Renal cortical epithelial cell (primary cell): ENCODE data around the gene VWCE. TPM values are rescaled to one million over a fixed set of nuclear protein-coding genes. Genes with fewer than 3 reads are reported as not detected.

Experiments
- DNase-seq: peaks from one replicate; pipeline ENCODE4 v3.0.0-alpha.2; 2011; ENCODE audit warnings: low read depth
- total RNA-seq: library from RNA; depleted of rRNA; stranded (reverse); fragments of >200 nt; gene quantifications from 2 replicates; pipeline ENCODE4 v1.2.3, GENCODE V29; 2014

The VWCE gene, protein sequence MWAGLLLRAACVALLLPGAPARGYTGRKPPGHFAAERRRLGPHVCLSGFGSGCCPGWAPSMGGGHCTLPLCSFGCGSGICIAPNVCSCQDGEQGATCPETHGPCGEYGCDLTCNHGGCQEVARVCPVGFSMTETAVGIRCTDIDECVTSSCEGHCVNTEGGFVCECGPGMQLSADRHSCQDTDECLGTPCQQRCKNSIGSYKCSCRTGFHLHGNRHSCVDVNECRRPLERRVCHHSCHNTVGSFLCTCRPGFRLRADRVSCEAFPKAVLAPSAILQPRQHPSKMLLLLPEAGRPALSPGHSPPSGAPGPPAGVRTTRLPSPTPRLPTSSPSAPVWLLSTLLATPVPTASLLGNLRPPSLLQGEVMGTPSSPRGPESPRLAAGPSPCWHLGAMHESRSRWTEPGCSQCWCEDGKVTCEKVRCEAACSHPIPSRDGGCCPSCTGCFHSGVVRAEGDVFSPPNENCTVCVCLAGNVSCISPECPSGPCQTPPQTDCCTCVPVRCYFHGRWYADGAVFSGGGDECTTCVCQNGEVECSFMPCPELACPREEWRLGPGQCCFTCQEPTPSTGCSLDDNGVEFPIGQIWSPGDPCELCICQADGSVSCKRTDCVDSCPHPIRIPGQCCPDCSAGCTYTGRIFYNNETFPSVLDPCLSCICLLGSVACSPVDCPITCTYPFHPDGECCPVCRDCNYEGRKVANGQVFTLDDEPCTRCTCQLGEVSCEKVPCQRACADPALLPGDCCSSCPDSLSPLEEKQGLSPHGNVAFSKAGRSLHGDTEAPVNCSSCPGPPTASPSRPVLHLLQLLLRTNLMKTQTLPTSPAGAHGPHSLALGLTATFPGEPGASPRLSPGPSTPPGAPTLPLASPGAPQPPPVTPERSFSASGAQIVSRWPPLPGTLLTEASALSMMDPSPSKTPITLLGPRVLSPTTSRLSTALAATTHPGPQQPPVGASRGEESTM
- 1.9 and 4.5 TPM in 2 replicates for total RNA-seq

DNA sequence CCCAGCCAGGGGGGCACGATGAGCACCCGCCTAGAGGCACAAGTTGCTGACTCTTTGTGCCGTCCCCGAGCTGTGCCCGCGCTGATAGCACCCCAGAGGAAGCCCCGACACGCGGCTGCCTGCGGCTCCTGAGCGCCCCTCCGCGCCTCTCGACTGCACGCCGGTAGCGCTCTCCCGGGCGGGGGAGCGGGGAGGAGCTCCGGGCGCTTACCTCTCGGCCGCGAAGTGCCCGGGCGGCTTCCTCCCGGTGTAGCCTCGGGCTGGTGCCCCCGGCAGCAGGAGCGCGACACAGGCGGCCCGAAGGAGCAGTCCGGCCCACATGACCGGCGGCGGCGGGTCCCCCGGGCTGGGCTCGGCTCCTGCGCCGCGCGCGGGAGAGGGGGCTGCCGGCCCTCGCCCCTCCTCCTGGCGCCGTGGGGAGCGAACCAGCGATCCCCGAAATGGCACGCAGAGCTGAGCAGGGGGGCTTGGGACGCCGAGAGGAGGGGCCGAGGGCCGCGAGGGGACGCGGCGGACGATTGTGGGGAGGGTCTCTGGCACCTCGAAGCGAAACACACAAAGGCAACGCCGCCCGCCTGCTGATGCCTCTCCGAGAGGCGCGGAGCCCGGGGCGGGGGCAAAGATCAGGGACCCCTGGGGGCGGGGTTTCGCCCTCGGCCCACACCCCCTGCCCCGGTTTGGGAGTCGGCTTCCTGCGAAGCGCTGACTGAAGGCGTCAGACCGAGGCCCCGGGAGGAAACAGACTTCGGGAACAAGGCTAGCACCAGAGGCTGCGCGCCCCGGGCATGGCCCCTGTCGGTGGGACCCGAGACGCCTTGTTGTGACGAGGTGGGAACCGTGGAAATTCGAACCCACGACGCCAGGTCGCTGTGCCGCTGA, at the start of gene VWCE:
TSS of gene VWCE (minus strand) at position 600 of the 879 bp plus-strand sequence. CDS start at position 321, 279 bp downstream.
- no peak for DNase-seq

DNA sequence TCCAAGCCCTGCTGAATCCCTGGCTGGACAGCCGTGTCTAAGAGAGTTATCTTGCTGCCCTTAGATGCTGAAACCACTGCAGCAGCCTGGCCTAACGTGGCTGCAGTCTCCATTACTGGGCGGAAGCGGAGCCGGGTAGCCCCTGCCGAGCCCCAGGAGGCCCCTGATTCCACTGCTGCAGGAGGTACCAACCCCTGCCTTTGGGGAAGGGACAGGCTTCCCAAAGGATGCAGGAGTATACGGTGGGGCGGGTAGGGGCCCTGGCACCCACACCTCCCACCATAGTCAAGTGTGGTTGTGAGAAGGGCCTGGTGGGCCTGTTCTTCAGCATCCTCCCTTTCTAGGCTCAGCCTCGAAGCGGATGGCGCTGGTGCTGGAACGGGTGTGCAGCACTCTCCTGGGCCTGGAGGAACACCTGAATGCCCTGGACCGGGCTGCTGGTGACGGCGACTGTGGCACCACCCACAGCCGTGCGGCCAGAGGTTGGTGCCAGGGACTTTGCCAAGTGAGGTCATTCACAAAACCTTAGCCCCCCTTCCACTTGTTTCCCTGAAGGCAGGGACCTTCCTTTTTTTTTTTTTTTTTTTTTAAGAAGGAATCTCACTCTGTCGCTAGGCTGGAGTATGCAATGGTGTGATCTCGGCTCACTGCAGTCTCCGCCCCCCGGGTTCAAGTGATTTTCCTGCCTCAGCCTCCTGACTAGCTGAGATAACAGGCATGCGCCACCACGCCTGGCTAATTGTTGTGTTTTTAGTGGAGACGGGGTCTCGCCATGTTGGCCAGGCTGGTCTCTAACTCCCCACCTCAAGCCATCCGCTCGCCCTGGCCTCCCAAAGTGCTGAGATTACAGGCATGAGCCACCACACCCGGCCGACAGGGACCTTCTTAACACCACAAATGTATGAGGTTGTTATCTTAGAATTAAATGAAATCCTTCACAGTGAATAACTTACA, 49.0 kb upstream of the VWCE start:
- DNase-seq = no peak

DNA sequence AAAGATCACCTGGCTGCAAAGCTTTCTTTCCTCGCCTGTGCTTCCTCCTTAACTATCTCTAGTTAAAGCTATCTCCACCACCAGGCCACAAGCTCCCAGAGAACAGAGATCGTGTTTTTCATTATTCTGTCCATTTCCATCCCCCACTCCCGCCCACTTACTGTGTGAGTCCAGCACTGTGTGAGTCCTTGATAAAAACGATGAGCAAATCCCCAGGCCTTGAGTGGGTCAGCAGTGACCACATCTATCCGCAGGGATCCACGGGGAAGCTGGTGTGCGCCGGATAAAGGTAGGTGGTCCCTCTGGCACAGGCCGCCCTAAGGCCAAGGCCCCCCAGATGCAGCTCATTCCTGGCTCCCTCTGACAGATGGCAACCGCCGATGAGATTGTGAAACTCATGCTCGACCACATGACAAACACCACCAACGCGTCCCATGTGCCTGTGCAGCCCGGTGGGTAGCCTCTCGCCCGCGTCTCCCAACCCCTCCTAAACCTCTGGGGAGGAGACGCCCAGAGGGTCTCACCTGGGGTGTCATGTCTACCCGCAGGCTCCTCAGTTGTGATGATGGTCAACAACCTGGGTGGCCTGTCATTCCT, 47.2 kb upstream of the VWCE start:
- no peak for DNase-seq

DNA sequence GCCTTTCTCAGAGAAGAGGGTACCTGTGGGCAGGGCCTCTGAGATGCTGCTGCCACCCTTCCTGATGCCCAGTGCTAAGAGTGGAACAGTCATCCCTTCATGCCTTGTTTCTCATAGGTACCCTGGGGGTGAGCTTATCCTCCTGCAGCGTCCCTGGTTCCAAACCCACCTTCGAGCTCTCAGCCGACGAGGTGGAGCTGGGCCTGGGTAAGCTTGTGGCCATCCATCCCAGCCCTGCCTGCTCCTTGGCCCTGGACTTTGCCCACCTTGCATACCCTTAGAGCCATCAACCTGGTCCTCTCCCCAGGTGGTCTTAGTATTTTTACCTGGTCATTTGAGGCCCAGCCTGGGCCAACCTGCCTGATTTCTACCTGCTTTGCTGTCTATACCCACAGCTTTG, 46.6 kb upstream of the VWCE start:
- no peak for DNase-seq

DNA sequence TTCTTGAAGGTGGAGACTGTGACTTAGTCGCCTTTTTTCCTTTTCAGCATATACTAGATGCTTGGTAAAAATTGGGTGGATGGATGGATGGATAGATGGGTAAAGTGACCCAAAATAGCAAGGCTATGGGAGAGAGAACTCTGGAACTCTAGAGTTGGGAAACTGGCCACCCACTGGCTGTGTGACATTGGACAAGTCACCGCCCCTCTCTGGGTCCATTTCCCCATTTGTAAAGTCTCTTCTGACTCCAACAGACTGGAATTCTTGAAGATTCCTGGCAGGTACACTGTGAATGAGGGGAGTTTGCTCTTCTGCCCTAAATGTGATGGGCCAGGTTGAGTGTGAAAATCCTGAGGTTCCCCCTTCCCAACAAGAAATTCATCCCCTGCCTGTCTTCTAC, 45.9 kb upstream of the VWCE start:
- DNase-seq = no peak

DNA sequence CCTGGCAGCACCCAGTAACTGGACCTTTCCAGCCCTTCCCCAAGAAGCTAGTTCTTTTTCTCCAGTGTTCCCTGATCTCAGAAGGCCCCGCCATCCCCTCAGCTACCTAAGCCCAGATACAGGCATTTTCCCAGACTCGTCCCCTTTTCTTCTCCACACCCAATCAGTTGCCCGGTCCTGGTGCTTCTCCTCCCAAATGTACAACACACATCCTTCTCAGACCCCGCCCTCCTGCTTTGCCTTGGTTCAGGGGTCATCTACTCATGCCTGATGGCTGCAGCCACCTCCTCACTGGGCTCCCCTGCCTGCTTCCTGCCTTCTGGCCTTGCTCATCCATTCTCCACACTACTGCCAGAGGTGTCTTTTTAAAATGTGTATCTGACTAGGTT, 44.4 kb upstream of the VWCE start:
- DNase-seq = no peak

DNA sequence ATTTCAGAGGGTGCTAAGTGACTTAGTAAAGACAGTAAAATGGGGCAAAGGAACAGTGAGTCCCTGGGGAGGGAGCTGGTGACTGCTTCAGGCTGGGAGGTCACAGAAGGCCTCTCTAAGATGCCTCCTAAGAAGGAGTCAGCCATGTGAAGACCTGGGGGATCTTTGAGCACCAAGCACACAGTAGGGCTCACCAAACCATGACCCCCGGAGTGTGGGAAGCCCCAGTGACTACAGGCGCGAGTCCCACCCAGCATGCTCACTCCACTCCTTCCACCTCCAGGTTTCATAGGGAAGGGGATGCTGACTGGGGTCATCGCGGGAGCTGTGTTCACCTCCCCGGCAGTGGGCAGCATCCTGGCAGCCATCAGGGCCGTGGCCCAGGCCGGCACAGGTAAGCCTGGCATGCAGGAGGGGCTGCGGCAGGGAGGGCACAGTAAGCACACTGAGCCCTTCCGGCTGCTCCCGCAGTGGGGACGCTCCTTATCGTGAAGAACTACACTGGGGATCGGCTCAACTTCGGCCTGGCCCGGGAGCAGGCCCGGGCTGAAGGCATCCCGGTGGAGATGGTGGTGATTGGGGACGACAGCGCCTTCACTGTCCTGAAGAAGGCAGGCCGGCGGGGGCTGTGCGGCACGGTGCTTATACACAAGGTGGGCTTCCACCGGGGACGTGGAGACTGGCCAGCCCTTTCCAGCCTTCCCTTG, 43.8 kb upstream of the VWCE start:
- no peak for DNase-seq

DNA sequence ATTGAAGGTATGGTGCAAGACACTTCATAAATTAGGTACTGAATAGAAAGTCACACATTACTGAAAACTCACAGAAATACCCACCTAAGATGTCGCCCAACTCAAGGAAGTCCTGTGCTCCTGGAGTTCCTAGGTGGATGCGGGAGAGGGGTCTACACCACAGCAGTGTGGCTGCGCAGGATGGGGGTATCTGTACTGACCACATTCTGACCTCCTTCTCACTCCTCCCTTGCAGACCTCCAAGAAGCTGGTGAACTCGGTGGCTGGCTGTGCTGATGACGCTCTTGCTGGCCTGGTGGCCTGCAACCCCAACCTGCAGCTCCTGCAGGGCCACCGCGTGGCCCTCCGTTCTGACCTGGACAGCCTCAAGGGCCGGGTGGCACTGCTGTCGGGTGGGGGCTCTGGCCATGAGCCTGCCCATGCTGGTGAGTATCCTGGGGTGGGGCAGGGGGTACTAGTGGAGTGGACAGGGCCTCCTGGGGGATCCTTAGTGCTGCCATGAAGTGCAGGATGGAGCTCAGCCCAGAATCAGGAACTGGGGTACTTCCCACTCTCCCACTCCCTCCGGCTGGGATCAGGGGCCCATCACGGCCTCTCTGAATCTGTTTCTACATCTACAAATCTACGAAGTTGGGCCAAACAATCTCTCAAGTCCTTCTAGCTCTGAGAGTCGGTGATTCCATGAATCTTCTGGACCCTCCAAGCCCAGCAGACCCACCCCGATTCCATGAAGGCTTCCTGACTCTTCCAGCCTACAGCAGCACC, 42.8 kb upstream of the VWCE start:
- DNase-seq = no peak

DNA sequence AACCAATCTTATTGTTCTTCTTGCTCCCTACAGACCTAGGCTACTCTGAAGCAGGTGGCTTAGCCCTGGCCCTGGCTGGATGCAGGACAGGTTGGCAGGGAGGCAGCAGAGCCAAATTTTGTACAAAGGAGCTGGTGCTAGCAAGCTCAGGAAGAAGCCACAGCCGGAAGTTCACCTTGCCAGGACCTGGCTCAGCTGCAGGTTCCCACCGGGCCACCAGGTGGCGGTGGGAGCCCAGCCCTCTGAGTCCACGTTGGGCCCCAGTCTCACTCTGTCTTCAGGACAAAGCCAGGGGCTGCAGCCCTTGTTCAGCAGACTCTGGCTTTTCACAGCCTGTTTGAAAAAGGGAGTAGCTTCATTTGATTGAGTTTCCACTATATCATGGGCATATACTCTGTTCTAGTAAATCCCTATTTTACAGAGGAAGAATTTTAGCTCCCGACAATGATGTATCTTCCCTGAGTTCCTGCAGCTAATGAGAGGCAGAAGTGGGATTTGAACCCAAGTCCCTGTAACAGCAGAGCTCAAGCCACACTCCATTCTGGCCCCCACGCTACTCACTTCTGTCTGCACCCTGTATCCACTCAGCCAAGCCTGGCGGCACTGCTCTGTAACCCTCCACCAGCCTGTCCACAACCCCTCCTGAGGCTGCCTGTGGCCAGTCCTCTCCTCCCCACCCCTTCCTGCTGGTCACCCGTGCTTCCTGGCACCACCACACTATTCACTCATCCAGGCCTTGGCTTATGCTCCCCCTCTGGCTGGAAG, 41.2 kb upstream of the VWCE start:
- peak; percentile 60 for DNase-seq

DNA sequence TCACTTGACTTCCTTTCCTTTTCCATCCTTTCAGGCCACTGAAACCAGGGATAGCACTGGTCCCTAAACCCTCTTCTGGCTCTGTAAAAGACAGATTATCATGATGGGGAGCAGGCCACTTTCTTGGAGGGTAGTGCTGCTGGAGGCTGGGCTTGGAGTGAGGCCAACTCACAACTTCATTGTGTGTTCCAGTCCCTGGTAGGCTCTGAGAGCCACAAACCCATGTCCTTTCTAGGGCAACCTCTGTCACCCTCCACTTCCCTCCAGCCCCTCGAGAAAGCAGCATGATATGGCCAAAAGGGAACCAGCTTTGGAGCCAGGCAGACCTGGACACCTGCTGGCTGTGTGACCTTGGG, 40.2 kb upstream of the VWCE start:
- no peak for DNase-seq

DNA sequence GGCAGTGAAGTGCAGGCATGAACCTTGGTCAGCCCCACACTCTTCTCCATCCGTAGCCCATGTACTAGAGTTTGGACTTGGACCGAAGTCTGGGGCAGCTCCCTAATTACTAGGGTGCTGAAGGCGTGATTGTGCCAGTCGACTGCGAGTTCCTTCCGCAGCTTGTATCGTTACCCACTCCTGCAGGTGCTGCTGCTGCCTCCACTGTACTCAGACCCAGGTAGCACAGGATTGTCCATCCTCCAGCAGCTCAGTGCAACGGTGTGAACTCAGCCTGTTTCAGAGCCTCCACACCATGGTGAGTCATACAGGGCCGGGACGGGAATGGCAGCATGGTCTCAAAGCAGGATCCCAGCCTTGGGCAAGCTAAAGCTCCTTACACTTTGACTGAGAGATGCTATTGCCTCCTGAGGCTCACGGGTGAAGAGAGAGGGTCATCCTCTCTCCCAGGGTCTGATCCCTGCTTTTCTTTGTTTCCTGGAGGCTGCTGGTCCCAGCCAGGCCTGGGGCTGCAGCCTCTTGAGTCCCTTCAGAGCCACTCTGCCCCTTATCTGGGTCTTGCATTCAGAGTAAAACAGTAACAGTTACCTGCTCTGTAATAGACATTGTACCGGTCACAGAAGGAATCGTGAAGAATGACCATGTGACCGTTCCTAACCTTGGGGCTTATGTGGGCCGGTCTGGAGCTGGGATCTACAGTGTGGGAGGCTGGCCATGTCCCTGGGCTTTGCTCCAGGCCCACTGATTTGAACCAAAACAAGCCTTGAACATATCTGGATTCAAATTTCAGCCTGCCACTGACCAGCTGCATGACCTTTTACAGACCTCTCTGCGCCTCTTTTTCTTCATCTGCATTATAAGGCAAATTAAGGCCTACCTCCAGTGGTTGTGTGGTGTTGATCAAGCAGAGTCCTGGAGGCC, 39.6 kb upstream of the VWCE start:
- peak; percentile 47 for DNase-seq

DNA sequence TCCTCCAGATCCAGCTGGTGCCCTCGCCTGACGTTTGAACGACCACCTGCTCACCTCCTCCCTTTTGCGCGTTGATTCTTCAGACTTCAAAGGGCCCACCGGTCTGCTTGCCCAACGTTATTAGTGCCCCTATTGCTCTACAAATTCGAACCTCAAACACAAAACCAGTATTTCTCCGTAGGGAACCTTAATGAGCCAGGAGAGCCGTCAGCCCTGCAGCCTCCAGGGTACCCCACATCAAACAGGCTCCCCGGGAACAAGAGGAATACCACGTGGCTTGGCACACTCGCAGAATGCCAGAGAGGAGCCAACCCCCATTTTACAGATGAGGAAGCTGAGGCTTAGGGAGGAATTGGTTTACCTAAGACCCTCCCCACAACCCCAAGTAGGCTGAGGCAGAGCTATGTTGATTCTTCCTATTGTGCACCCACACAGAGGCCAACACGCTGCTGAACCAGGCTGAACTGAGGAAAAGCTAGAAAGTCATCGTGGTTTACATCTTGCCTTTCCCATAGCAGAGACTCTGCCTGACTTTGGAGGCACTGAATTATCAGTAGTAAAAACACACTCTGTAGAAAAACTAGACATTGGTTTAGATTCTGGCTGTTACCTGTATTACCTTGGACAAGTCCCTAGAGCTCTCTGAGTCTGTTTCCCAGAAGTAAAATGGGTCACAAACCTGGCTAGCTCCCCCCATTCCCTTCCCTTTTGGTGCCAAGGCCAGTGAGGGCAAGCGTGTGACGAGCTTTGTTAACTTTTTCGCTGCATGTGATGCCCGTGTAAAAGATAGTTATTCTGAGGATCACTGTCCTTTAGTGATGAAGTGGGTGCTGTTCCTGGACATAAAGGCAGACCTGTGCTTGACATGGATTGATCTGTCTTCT, 38.7 kb upstream of the VWCE start:
- no peak for DNase-seq

DNA sequence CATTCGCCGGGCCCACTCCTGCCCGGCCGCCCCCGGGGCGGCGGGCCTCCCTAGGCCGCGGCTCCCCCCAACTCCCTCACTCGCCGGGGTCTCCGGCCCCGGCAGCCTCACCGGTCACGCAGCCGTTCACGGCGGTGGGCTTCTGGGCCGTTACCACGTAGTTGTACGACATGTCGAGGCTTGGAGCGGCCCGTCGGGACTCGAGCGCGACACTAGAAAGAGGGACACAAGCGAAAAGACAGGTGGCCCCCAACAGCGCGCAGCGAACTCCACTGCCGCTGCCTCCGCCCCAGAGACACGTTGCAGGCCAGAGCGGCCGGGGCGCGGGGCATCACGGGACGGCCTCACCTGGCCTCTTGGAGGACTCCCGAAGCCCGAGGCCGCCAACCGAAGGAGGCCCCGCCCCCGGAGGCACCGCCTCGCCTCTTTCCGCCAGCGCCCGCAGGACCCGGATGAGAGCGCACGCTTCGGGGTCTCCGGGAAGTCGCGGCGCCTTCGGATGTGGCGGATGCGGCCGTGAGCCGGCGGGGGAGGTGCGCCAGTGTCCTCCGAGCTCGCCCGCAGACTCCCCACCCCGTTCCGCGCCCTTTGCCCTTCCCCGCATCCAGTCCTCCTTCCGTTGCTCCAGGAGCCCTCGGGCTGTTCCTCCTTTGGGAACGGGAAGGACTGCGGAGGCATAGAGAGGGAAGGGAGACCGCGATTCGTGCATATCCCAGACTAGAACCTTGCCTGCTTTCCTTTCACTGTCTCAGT, 37.9 kb upstream of the VWCE start, which contains the start of the genes DDB1 and TKFC:
TSS of gene DDB1 (minus strand) at position 309 of the 753 bp plus-strand sequence. CDS start at position 172, 137 bp downstream.
TSS of gene TKFC (plus strand) at position 432 of the 753 bp plus-strand sequence. CDS start 1,501 bp downstream, outside the sequence.
- peak; percentile 72 for DNase-seq

DNA sequence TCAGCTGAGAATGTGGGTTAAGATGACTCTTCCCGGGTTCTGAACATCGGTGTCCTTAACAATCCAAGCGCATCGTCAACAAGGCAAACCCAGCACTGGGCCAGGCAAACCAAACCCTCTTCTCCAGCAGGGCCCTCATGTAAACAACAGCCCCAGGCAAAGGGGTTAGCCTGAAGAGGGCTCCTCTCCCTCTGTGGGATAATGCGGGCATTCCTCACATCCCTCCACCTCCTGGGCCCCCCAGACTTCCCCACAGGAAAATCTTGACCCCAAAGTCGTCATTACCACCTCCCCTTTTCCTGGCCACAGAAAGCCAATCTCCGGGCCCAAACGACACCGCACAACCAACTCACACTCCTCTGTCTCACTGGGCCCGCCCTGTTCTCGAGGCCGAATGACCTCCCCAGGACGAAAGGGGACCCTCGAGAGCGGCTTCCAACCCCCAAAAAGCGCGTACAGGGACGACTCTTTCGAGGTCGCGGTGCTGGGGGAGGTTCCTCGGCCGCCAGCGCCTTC, 37.2 kb upstream of the VWCE start:
- peak; percentile 49 for DNase-seq

DNA sequence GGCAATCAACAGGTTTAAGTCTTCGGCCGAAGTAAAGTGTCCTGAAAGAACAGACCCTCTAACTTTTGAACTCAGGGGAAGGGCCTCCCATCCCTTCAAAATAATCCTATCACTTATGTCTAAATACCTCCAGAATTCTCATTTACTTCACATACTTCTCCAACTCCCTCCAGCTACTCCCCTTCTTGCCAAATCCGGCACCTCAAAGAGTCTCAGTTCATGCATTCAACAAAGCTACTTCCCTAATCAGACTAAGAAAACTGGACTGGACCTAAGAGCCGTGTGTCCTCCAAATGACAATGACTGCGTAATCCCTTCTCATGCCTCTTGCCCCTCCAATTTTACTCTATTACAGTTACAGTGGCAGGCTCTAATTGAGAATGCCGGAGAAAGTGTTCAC, 36.5 kb upstream of the VWCE start:
- no peak for DNase-seq
